NB4 (cell line): ENCODE measurements around the gene GRIK1.

Experiments used
- POLR2A ChIP-seq: IDR thresholded peaks from 2 replicates; pipeline ENCODE4 v1.6.1; 2011; ENCODE audit warnings: mild to moderate bottlenecking; ENCODE audit not compliant: insufficient read length; ENCODE audit errors: extremely low read depth
- TF ChIP-seq, protein P1 (sequence below): IDR thresholded peaks from one replicate; pipeline ENCODE4 v1.5.1; 2012; ENCODE audit warnings: low read depth, low read length

DNA sequence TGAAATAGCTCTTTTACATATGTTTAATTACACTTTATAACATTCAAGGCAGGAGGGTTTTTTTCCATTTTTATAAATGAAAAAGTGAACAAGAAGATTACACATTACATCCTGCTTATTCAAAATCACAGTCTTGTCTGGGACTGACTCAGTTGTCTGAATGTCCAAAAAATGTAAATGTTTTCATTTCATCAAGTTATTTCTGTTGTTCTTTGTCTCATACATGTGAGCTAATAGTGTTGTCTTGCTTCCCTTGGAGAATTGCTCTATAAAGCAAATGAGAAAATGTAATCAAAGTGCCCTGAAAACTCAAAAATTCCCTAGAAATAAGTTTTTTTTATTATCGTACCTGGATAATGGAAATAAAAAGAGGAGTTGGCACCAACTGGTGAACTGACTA lies 242.9 kb downstream of the GRIK1 start:
- TF ChIP-seq, protein P1, sequence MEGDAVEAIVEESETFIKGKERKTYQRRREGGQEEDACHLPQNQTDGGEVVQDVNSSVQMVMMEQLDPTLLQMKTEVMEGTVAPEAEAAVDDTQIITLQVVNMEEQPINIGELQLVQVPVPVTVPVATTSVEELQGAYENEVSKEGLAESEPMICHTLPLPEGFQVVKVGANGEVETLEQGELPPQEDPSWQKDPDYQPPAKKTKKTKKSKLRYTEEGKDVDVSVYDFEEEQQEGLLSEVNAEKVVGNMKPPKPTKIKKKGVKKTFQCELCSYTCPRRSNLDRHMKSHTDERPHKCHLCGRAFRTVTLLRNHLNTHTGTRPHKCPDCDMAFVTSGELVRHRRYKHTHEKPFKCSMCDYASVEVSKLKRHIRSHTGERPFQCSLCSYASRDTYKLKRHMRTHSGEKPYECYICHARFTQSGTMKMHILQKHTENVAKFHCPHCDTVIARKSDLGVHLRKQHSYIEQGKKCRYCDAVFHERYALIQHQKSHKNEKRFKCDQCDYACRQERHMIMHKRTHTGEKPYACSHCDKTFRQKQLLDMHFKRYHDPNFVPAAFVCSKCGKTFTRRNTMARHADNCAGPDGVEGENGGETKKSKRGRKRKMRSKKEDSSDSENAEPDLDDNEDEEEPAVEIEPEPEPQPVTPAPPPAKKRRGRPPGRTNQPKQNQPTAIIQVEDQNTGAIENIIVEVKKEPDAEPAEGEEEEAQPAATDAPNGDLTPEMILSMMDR, result no peak
- TF ChIP-seq POLR2A, result no peak
